Dedifferentiated amniotic fluid mesenchymal stem cell (primary cell): ENCODE measurements around the gene BABAM1.

ENCODE experiments used
- DNase-seq: peaks from one replicate; pipeline ENCODE4 v3.0.0-alpha.2; 2016; ENCODE audit errors: extremely low spot score

The BABAM1 gene

DNA sequence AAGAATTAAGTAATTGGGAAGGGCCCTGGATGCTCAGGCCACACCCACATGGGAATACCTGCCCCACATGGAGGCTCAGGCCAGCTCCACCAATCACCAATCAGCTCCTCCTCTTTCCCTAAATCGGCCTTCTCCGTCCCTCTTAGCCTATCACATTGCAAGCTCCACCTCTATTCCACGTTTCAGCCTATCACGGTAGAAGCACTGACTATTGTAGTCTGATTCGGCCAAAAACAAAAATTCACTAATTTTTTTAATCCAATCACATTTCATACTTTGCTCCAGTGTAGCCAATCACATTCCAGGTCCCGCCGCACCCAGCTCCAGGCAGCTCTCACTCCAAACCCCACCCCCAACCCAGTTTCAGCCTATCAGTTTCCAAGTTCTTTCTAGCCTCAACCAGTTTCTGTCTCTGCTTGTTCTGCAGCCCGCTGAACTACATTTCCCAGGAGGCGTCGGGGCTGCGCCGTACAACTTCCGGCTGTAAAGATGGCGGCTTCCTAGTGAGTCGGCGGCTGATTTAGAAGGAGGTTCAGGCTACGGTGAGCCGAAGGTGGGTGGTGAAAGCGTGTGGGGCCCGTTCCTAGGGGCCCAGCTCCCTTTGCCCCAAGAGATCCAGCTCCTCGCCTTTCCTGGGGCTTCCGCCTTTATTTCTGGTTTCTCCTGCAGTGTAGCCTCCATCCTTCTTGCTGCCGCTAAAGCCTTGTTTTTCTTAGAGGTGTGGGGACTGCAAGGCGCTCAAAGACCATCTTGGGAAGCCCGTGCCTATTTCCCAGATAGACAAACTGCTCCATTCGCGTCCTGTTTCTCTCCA lies at the start of gene BABAM1:
Gene BABAM1, plus strand, starts transcription at position 469 of the 814 bp plus-strand sequence. CDS start 1,364 bp downstream, outside the sequence.
- peak; percentile 99 for DNase-seq

DNA sequence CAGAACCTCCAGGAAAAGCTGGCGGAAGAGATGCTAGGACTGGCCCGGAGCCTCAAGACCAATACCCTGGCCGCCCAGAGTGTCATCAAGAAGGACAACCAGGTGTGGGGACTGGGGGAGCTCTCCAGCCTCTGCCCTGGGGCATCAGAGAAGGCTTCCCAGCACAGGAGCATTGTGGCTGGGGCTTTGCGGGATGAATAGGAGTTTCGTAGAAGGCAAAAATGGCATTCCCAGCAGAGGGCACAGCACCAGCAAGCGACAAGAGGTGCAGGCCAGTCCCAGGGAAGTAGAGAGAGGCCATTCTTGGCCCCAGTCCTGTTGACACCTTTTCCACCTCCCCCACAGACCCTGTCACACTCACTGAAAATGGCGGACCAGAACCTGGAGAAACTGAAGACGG lies 48.0 kb upstream of the BABAM1 start:
- DNase-seq: no peak

DNA sequence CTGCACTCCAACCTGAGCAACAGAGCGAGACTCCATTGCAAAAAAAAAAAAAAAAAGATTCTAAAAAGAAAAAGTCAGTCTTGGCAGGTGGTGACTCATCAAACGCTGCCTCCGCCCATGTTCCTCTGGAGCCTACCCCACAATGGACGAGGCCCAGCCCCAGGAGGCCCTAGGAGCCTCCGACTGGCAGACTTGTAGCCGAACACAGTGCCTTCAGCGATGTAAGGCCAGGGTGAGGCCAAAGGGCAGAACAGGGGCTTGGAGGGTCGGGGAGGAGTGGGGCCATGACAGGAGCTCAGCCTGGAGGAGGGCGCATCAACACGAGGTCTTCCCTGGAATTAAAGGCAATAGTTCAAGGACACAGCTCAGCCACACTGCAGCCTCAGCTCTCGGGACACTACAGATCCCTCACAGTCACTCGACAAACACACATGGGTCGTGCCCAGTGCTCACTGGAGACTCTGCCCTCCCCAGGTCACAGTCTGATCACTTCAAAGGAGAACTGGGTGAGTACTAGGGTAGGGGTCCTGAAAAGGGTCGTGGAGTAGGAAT lies 47.0 kb upstream of the BABAM1 start:
- DNase-seq: peak; percentile 36

DNA sequence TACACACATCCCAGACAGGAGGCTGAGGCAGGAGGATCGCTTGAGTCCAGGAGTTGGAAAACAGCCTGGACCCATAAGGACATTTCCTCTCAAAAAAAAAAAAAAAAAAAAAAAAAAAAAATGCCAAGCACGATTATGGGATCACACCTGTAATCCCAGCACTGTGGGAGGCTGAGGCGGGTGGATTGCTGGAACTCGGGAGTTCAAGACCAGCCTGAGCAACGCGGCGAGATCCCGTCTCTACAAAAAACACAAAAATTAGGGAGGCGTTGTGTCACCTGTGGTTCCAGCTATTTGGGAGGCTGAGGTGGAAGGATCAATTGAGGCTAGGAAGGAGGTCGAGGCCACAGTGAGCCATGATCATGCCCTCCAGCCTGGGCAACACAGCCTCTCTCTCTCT lies 42.2 kb upstream of the BABAM1 start:
- DNase-seq: no peak

DNA sequence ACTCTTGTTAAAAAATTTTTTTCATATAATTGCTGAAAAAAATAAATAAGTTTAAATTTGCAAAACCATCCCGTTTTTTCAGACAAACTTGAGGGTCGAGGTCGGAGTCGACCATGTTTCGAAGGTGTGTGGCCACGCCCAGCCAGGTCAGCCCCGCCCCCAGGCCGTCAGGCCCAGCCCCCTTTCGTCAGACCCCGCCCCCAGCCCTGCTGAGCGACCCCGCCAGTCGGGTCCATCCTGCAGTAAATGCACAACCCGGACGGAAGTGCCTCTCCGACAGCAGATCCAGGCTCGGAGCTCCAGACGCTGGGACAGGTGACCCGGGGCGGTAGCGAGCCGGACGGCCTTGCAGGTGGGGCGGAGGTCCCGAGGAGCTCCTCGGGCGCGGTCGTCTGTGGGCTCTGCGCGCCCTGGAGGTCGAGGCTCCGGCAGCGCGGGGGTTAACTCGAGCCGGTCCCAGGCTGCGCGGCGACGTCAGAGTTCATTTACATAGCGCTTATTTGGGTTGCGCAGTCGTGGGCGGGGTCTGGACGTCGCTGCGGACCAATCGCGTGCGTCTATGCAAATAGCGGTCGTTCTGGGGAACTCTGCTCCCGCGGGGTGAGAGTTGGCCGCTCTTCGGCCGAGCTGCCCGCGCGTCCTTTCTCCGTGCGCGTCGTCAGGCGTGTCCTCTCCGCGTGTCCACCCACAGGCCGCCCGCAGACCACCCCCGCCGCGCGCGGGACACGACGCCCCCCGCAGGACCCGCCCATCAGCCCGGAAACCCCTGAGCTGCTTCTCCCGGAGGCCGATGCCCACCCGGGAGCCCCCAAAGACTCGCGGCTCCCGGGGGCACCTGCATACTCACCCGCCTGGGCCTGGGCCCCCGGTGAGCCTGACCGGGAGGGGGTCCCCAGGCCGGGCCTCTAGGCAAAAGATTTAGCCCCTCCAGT lies 41.0 kb upstream of the BABAM1 start, which contains the start of gene OCEL1:
Gene OCEL1, plus strand, starts transcription at position 225 of the 932 bp plus-strand sequence. Its CDS starts 22 bp downstream, at position 247.
- DNase-seq: peak; percentile 97

DNA sequence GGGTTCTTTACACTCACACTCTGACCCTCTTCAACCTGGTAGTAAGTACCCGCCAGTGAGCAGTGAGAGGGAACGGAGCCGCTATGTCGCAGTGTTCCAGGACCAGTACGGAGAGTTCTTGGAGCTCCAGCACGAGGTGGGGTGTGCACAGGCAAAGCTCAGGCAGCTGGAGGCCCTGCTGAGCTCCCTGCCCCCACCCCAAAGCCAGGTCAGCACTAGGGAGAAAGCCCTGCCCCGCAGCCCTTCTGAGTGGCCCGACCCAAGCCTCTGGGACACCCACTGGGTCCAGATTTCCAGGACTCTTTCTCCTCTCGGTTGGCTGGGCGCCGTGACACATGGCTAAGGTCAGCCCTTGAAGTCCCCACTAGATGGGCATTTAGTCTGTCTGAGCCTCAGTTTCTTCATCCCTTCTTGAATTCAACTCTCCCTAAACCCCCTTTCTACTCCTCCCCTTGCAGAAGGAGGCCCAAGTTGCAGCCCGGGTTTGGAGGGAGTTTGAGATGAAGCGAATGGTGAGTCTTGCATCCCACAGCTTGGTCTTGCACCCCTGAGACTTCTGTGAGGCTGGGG lies 39.4 kb upstream of the BABAM1 start:
- DNase-seq: no peak

DNA sequence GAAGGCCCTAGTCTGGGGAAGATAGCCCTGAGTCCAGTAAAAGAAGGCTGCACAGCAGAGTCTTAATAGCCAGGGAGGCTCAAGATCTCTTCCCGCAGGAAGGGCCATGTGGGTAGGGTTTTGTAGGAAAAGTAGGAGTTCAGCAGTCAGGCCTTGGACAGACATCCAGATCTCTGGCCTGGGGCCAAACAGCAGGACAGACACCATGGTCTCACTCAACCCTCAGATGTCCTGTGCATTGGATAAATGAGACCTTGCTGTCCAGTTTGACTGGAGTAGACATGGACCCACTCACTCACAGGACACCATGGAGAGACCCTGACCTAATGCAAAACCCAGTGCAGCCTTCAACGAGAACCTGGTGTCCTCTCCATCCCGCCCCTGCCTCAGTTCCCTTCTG lies 37.4 kb upstream of the BABAM1 start:
- DNase-seq: no peak

DNA sequence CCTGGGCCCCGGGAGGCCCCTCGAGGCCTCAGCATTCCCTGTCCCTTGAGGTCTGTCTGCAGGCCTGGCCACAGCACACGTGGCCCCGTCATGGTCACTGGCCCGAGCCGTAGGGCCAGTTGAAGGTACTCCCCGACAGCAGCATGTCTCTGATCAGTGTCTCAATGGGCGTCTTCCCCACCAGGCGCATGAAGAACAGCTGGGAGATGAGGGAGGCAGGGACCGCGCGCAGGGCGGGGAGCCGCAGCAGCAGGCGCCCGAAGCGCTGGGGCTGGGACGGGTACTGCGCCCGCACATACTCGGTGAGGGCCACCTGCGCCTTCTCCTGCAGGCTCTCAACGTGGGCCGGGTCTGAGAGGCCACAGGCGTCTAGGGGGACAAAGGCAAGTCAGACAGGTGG lies 35.0 kb upstream of the BABAM1 start:
- DNase-seq: no peak

DNA sequence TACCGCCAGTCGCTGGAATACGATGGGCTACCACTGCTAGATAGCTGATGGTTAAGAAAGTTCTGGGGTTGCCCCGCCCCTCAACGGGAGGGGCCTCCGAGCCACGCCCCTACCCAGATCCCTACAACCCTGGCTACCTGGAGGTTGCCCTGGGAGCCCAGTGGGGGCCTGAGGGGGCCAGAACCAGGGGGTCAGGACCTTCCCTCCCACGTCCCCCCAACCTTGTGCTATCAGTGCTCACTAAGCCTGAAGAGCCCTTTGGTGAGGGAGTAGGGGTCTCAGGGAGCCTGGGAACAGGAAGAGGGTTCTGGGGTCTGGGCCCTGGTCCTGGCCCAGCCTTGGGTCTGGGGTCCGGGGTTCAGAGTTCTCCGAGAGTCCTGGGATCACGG lies 32.3 kb upstream of the BABAM1 start:
- DNase-seq: no peak

DNA sequence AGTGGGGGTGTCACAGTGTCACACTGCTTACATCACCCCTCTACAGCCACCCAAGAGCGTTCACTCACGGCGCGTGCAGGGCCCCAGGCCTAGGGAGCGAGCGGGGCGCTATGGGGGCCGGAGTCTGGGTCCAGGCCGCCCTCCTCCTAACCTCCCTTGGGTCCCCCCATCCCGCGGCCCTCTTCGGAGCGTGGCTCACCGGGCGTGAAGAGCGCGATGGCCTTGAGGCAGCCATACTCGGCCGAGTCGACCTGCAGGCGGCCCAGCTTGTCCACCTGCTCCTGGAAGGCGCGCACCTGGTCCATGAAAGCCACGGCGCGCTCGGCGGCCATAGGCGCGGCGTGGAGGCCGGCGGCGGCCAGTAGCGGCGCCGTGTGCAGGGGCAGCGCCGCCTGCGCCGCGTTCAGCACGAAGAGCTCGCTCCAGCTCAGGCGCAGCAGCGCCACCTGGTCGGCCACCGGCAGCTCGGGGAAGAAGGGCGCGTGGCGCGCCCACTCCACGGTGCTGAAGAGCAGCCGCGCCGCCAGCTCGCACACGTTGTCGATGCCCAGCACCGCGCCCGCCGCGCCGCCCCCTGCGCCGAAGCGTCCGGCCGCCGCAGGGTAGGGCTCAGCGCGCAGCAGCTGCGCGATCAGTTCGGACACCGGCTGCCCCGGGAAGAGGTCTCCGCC lies 31.8 kb upstream of the BABAM1 start:
- peak; percentile 20 for DNase-seq

DNA sequence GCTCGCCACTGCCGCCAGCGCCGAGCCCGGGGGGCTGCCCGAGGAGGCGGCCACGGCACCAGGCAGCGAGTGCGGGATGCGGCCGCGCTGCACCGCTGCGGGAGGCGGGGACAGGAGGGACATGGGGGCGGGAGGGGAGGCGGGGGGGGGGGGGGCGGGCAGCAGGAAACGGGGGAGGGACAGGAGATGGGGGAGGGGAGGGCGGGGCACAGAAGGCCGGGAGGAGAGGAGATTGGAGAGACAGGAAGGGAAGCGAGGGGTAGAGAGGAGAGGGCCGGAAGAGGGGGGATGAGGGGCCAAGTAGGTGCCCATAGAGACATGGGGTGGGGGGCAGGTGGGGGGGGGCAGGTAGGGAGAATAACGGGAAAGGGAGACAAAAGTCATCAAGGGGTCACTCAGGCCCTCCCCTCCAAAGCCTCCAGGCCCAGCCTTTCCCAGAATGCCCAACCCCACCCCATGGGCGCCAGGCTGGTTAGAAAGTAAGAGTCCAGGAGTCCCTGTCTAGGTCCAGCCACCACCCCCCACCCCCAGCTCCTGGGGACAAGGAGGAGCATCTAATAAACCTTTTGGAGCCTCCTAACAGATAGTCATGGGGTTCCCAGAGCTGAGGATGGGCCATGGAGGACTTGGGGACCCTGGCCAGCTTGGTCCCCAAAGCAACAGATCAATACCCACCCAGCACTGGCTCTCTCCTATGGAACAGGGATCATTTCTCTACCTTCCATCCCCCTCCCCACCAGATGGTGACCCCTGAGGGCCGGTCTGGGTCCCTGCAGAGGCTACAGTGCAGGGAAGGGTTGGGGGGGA lies 31.1 kb upstream of the BABAM1 start:
- no peak for DNase-seq

DNA sequence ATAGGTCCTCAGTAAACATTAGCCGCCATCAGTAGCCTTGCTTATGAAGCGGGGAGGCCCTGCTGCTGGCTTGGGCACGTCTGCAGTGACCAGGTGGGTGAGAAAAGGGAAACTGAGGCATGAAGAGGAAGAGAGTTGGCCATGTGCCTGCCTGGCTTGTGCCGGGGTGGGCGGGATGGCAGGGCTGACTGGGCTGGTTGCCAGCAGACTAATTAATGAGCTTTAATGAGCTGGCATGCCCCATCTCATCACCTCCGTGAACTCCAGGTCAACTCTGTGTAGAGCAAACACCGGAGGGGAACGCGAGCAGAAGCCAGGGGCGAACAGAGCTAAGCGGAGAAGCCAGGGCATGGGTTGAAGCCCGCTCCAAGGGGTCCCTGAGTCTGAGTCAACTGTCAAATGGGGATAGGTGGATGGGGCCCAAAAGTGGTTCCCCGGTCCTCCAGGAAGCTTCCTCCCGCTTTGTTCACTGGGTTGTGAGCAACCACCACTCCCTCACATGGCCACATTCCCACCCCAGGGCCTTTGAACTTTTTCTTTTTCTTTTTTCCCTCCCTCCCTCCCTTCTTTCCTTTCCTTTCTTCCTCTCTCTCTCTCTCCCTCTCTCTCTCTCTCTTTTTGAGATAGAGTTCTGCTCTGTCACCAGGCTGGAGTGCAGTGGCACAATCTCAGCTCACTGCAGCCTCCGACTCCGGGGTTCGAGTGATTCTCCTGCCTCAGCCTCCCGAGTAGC lies 30.3 kb upstream of the BABAM1 start:
- DNase-seq: no peak

DNA sequence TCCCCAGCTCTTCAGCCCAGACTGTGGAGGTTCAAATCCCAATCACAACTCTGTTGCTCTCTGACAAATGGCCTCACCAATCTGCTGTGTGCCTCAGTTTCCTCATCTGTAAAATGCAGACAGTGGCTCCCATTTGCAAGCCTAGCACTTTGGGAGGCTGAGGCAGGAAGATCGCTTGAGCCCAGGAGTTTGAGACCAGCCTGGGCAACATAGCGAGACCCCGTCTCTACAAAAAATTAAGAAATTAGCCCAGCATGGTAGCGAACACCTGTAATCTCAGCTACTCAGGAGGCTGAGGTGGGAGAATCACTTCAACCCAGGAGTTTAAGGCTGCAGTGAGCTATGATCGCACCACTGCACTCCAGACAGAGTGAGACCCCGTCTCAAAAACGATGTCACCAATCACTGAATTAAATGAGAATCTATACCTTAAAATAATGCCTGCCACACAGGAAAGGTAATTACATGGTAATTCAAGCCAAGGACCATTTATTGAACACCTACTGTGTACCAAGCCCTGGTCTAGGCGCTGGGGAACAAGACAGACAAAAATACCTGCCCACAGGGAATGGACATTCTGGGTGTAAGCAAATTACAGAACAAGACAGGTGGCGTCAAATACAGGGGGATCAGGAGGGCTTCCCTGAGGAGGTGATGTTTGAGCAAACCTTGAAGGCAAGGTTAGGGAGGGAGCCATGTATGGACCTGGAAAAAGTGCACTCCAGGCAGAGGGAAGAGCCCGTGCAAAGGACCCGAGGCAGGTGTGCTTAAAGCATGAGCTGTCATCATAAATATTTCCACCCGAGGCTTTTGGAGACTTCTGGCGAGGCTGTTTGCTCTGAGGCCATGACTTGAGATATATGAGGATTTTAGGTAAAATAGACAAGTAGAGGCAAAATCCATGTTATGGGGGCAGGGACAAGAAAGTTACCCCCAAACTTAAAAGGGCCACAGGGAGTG lies 29.2 kb upstream of the BABAM1 start:
- DNase-seq: no peak

DNA sequence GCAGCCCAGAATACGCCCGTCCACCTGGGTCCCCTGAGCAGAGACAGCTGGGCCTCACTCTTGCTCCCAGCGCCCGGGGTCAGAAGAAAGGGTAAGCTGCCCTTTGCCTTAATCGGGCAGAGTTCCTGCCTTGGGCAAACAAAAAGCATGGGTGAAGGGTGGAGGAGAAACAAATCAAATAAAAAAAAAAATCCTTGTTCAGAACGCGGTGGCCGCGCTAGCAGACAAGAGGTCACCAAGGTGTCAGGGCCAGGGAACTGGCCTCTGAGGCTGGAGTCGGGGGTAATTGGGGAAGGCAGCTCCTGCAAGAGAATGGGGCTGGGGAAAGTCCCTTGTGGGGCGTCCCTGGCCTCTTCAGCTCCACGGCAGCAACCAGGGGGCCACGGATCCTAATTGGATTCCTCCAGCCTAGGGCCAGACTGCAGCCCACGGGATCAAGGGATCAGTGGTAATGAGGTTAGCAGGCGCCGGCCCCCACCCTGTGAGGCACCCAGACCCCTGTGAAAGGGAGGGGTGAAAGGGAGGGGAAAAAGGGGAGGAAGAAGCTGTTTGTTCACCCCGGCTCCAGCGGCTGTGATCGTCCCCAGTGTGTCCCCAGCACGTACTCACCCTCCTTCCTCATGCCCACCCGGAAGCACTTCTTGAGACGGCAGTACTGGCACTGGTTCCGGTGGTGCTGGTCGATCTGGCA lies 27.0 kb upstream of the BABAM1 start:
- no peak for DNase-seq

DNA sequence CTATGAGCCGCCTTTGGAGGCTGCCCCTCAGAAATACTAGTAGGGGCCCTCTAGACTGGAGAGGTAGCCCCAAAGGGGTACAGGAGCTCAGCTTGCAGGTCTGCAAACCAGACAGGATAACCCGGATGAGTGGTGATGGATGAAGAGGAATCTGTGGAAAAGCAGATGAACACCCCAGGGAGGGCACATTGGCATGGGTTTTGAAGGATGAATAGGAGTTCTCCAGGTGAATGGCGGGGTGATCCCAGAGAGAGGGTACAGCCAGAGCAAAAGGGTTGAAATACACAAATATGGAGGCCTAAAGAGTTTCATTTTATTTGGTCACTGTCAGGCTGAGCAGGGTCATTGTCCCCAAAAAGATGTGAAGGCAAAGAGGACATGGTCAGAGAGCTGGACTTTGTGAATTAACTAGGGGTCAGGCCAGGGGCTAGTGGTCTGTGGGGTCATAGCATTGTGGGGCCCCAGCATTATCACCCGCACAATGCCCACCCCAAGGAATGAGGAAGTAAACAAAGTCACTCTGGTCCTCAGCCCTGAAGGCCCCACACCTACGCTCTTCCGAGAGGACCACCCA lies 26.3 kb upstream of the BABAM1 start:
- DNase-seq: no peak

DNA sequence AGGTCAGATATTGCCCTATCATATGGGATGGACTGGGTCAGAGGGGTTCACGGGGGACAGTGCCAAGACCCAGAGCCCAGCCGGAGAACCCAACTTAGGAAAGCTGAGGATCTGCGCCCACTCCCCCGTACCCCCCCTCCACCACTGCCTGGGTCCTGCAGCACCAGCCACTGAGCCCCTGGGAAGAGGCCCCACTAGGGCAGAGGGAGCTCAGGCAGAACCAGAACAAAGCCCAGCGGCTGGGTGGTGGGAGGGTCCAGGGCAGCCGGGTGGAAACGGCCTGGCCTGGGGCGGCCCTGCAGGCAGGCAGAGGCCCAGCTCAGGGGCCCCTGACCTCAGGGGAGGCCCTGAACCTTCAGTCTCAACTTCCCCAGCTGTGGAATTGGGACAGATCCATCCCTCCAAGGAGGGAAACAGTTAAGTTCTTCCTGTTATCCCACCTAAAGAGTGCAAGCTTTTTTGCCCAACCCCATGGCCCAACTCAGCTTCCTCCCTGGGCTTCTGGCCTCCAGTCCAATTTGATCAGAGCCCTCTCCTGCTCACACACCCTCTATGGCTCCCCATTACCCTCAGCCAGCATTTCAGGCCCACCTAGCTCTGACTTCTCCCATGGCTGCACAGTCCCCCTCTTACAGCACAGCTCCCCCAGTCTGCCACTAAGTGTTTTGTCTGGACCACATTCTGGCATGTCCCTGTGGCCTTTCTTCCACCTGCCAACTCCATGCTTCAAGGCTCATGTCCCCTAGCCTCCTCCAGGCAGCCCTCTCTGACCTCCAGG lies 24.6 kb upstream of the BABAM1 start:
- DNase-seq: no peak
